Endodermal cell (in vitro differentiated cells): ENCODE data around the gene LGR4. TPM values are rescaled to one million over a fixed set of nuclear protein-coding genes. Genes with fewer than 3 reads are reported as not detected.

Source experiments
- DNase-seq: peaks from one replicate; pipeline ENCODE4 v3.0.0-alpha.2; 2017
- H3K27ac ChIP-seq: 2 replicates; pipeline ENCODE4 v1.5.1; 2013; ENCODE audit warnings: mild to moderate bottlenecking, low read depth, low read length, moderate library complexity
- H3K27me3 ChIP-seq: 2 replicates; pipeline ENCODE4 v1.6.1; 2013; ENCODE audit warnings: mild to moderate bottlenecking, low read length, moderate library complexity; ENCODE audit not compliant: insufficient read depth, control insufficient read depth, poor library complexity, severe bottlenecking
- H3K36me3 ChIP-seq: 2 replicates; pipeline ENCODE4 v1.7.0; 2013; ENCODE audit warnings: mild to moderate bottlenecking, low read length, moderate library complexity; ENCODE audit not compliant: control insufficient read depth, insufficient read depth
- H3K4me1 ChIP-seq: one replicate; pipeline ENCODE4 v1.7.0; 2013; ENCODE audit warnings: low read length; ENCODE audit not compliant: control insufficient read depth, insufficient read depth
- H3K4me3 ChIP-seq: 2 replicates; pipeline ENCODE4 v1.5.1; 2013; ENCODE audit warnings: mild to moderate bottlenecking, low read length, moderate library complexity
- H3K9ac ChIP-seq: 2 replicates; pipeline ENCODE4 v1.6.1; 2013; ENCODE audit warnings: mild to moderate bottlenecking, low read length, moderate library complexity; ENCODE audit not compliant: poor library complexity, severe bottlenecking; ENCODE audit errors: extremely low read depth
- H3K9me3 ChIP-seq: 2 replicates; pipeline ENCODE4 v1.6.1; 2013; ENCODE audit warnings: mild to moderate bottlenecking, low read length, moderate library complexity; ENCODE audit not compliant: control insufficient read depth
- H3K27ac Mint-ChIP-seq: 2 replicates; pipeline ENCODE4 v1.8.0; 2020; ENCODE audit warnings: mixed read lengths
- H3K27me3 Mint-ChIP-seq: 2 replicates; pipeline ENCODE4 v1.8.0; 2021; ENCODE audit warnings: mild to moderate bottlenecking, mixed read lengths; ENCODE audit not compliant: insufficient read depth
- H3K36me3 Mint-ChIP-seq: 2 replicates; pipeline ENCODE4 v1.8.0; 2020; ENCODE audit warnings: low read depth, mixed read lengths
- H3K4me1 Mint-ChIP-seq: 2 replicates; pipeline ENCODE4 v1.8.0; 2020; ENCODE audit warnings: mixed read lengths
- H3K4me3 Mint-ChIP-seq: 2 replicates; pipeline ENCODE4 v1.8.0; 2020; ENCODE audit warnings: mild to moderate bottlenecking, moderate library complexity, mixed read lengths
- H3K9me3 Mint-ChIP-seq: 2 replicates; pipeline ENCODE4 v1.8.0; 2020; ENCODE audit warnings: mild to moderate bottlenecking, mixed read lengths
- WGBS, 2 experiments: methylation state at CpG; one replicate each; pipeline versions ENCODE4 v1.1.5 to v1.1.7; 2013; ENCODE audit warnings: missing lambda C conversion rate in 2 of 2, mixed read lengths in 1 of 2; ENCODE audit not compliant: insufficient coverage in 1 of 2, insufficient read length in 1 of 2; 5-methylcytosine and 5-hydroxymethylcytosine counted together
- total RNA-seq, 2 donors: library from RNA; stranded (reverse); fragmentation: NEBNext Ultra II Directional in 1 of 2; extraction: Animal tissue kit (Norgen Biotek cat#: 25700) in 1 of 2; gene quantifications; 2 replicates in 1 of 2; 3 replicates in 1 of 2; pipeline ENCODE4 v1.2.1, GENCODE V29; 2021
- TF ChIP-seq, protein P1 (sequence below): fragments of 200-600 bp; sonication (generic); conservative IDR thresholded peaks from 2 replicates; pipeline ENCODE4 v1.5.0; 2021; ENCODE audit warnings: antibody characterized with exemption, mild to moderate bottlenecking

The LGR4 gene
- total RNA-seq, 2 donors from 2014 or later, result 73.7 to 75.6 TPM

DNA sequence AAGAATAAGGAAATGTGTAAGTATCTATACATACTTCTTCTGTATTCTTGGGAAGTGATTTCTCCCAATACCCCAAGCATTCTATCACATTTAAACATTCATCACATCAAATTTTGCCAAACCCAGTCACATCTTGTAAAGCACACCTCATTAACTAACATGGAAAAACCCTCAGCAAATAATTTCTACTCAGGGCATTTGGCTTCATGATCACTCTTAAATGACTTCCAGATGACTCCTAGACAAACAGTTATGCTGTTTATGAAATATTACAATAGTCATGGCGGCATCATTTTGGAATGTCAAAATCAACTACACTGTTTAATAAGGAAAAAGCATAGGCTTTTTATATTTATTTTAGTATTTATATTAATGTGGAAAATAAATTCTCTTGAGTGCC lies 62.3 kb downstream of the LGR4 start:
- no peak overlapping the region for H3K4me3 Mint-ChIP-seq
- no peaks in the 10 kb centered on the region for H3K9me3 Mint-ChIP-seq
- Histone ChIP-seq H3K4me3 (no peak overlapping the region), H3K9ac (no peak overlapping the region), H3K4me1 (no peaks in the 10 kb centered on the region), H3K27ac (no peak overlapping the region), H3K9me3 (no peaks in the 10 kb centered on the region), H3K36me3 (peaks cover 55% of the 10 kb centered on the region), H3K27me3 (no peaks in the 10 kb centered on the region)
- H3K27ac Mint-ChIP-seq, result no peak overlapping the region
- H3K36me3 Mint-ChIP-seq, result peaks cover 5% of the 10 kb centered on the region
- peaks cover 8% of the 10 kb centered on the region for H3K4me1 Mint-ChIP-seq
- DNase-seq, result no peak
- TF ChIP-seq, protein P1, sequence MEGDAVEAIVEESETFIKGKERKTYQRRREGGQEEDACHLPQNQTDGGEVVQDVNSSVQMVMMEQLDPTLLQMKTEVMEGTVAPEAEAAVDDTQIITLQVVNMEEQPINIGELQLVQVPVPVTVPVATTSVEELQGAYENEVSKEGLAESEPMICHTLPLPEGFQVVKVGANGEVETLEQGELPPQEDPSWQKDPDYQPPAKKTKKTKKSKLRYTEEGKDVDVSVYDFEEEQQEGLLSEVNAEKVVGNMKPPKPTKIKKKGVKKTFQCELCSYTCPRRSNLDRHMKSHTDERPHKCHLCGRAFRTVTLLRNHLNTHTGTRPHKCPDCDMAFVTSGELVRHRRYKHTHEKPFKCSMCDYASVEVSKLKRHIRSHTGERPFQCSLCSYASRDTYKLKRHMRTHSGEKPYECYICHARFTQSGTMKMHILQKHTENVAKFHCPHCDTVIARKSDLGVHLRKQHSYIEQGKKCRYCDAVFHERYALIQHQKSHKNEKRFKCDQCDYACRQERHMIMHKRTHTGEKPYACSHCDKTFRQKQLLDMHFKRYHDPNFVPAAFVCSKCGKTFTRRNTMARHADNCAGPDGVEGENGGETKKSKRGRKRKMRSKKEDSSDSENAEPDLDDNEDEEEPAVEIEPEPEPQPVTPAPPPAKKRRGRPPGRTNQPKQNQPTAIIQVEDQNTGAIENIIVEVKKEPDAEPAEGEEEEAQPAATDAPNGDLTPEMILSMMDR, result no peak
- H3K27me3 Mint-ChIP-seq, result no peaks in the 10 kb centered on the region
- no CpG with 5 or more reads among the region's 1 CpG for WGBS, 2 experiments

DNA sequence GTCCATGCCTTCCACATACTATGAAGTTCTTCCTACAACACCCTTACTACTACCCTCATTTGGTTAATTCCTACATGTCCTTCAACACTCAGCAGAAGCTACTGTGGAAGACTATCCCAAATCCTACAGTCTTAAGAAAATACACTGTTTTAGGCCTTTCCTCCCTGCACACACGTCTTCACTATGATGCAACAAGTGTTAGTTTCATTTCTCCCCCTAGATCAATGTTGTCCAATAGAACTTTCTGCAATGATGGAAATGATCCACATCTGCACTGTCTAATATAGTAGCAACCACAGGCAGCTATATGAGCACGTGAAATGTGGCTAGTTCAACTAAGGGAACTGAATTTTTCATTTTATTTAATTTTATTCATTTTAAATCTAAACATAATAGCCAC lies 62.8 kb downstream of the LGR4 start:
- Histone ChIP-seq H3K9me3 (no peaks in the 10 kb centered on the region), H3K9ac (no peak overlapping the region), H3K27ac (no peak overlapping the region), H3K4me3 (no peak overlapping the region), H3K36me3 (peaks cover 55% of the 10 kb centered on the region), H3K4me1 (no peaks in the 10 kb centered on the region), H3K27me3 (no peaks in the 10 kb centered on the region)
- H3K36me3 Mint-ChIP-seq, result peaks cover 5% of the 10 kb centered on the region
- no peak overlapping the region for H3K4me3 Mint-ChIP-seq
- TF ChIP-seq, protein P1, result no peak
- no peaks in the 10 kb centered on the region for H3K9me3 Mint-ChIP-seq
- DNase-seq, result no peak
- H3K27me3 Mint-ChIP-seq, result no peaks in the 10 kb centered on the region
- no peak overlapping the region for H3K27ac Mint-ChIP-seq
- peaks cover 8% of the 10 kb centered on the region for H3K4me1 Mint-ChIP-seq
- WGBS, 2 experiments, result 80 to 86% methylated on average over 1 to 2 of the region's 2 CpGs

DNA sequence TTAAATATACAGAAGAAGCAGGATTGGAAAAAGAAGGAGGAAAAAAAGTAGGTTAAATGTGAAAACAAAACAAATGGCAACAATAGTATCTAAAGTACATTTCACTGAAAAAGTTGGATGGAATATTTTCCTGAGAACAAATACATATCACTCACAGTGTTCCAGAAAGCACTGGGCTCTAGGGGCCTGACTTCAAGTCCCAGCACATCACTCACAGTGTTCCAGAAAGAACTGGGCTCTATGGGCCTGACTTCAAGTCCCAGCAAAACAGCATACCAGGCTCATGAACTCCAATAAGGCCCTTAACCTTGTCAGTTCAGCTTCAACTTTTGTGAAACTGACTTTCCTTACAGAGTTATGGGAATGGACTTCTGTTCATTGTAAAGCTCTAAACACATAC lies 63.5 kb downstream of the LGR4 start:
- H3K27me3 Mint-ChIP-seq, result no peaks in the 10 kb centered on the region
- TF ChIP-seq, protein P1, result no peak
- Histone ChIP-seq H3K4me3 (no peak overlapping the region), H3K36me3 (peaks cover 61% of the 10 kb centered on the region), H3K9ac (no peak overlapping the region), H3K27me3 (no peaks in the 10 kb centered on the region), H3K9me3 (no peaks in the 10 kb centered on the region), H3K4me1 (no peaks in the 10 kb centered on the region), H3K27ac (no peak overlapping the region)
- H3K4me3 Mint-ChIP-seq, result no peak overlapping the region
- no peak overlapping the region for H3K27ac Mint-ChIP-seq
- no peak for DNase-seq
- H3K36me3 Mint-ChIP-seq, result peaks cover 9% of the 10 kb centered on the region
- peaks cover 8% of the 10 kb centered on the region for H3K4me1 Mint-ChIP-seq
- H3K9me3 Mint-ChIP-seq, result no peaks in the 10 kb centered on the region
